SK-N-SH (cell line): ENCODE measurements around the gene UBXN1. TPM values are rescaled to one million over a fixed set of nuclear protein-coding genes. Genes with fewer than 3 reads are reported as not detected.

Experiments used
- CTCF ChIA-PET: fragments of 300-600, 350-600 bp; formaldehyde crosslinking; extraction: SDS; loops from one replicate; lab custom pipeline; 2021; lab: Yijun Ruan, JAX
- POLR2A ChIA-PET: fragments of 350-600 bp; sonication (Branson Sonifier 250); formaldehyde crosslinking; extraction: SDS; loops from one replicate; lab custom pipeline; 2020; ENCODE audit warnings: antibody characterized with exemption, inconsistent platforms; lab: Yijun Ruan, JAX
- DNase-seq: peaks from one replicate; pipeline ENCODE4 v3.0.0; 2012
- H2AFZ ChIP-seq: fragments of 200-600 bp; sonication (generic); 2 replicates; pipeline ENCODE4 v1.8.1; 2016; ENCODE audit warnings: antibody characterized with exemption, mild to moderate bottlenecking, low read depth
- H3F3A ChIP-seq: fragments of 200-600 bp; sonication (generic); replicated peaks from 2 replicates; pipeline ENCODE3; 2016; ENCODE audit warnings: antibody characterized with exemption, mild to moderate bottlenecking; ENCODE audit not compliant: insufficient read depth
- H3K27ac ChIP-seq, 2 experiments: fragments of 200-500 bp in 1 of 2; fragments of 200-600 bp in 1 of 2; sonication (Bioruptor generic) in 1 of 2; sonication (generic), shearing (Covaris generic) in 1 of 2; 2 replicates each; pipeline versions ENCODE4 v1.5.1 to v1.6.1; 2014 to 2016; ENCODE audit warnings: low read depth in 2 of 2, inconsistent platforms in 1 of 2, low read length in 1 of 2, mild to moderate bottlenecking in 1 of 2, mixed read lengths in 1 of 2
- H3K27me3 ChIP-seq: fragments of 200-600 bp; sonication (generic), shearing (Covaris generic); 2 replicates; pipeline ENCODE4 v1.6.1; 2016; ENCODE audit warnings: mixed run types; ENCODE audit not compliant: insufficient read depth
- H3K36me3 ChIP-seq, 2 experiments: fragments of 200-500 bp in 1 of 2; fragments of 200-600 bp in 1 of 2; sonication (Bioruptor generic) in 1 of 2; sonication (generic) in 1 of 2; replicated peaks in 1 of 2; 2 replicates each; pipeline versions ENCODE3 to v1.5.1; 2014 to 2016; ENCODE audit warnings: low read length in 1 of 2, mild to moderate bottlenecking in 1 of 2; ENCODE audit not compliant: insufficient read depth in 2 of 2, control insufficient read depth in 1 of 2
- H3K4me1 ChIP-seq, 2 experiments: fragments of 200-500 bp in 1 of 2; fragments of 200-600 bp in 1 of 2; sonication (Bioruptor generic) in 1 of 2; sonication (generic), shearing (Covaris generic) in 1 of 2; 2 replicates each; pipeline versions ENCODE4 v1.5.1 to v1.6.1; 2014 to 2016; ENCODE audit warnings: low read depth in 1 of 2, low read length in 1 of 2, mixed run types in 1 of 2; ENCODE audit not compliant: insufficient read depth in 2 of 2, control insufficient read depth in 1 of 2
- H3K4me2 ChIP-seq: fragments of 200-600 bp; sonication (generic), shearing (Covaris generic); 2 replicates; pipeline ENCODE4 v1.6.1; 2017; ENCODE audit warnings: mixed run types
- H3K4me3 ChIP-seq, 2 experiments: fragments of 200-500 bp in 1 of 2; fragments of 200-600 bp in 1 of 2; sonication (Bioruptor generic) in 1 of 2; sonication (generic), shearing (Covaris generic) in 1 of 2; 2 replicates each; pipeline versions ENCODE4 v1.5.1 to v1.8.1; 2014 to 2016; ENCODE audit warnings: low read depth in 2 of 2, inconsistent platforms in 1 of 2, low read length in 1 of 2, mild to moderate bottlenecking in 1 of 2, mixed read lengths in 1 of 2, moderate library complexity in 1 of 2
- H3K79me2 ChIP-seq: fragments of 200-600 bp; sonication (generic); 2 replicates; pipeline ENCODE4 v1.8.1; 2017; ENCODE audit warnings: mild to moderate bottlenecking; ENCODE audit not compliant: insufficient read depth
- H3K9ac ChIP-seq: fragments of 200-600 bp; sonication (generic); 2 replicates; pipeline ENCODE4 v1.6.1; 2017; ENCODE audit warnings: mixed run types
- H3K9me2 ChIP-seq: fragments of 200-600 bp; sonication (generic); 2 replicates; pipeline ENCODE4 v1.6.1; 2017; ENCODE audit warnings: mixed run types
- H3K9me3 ChIP-seq: fragments of 200-600 bp; sonication (generic); 2 replicates; pipeline ENCODE4 v1.6.1; 2017; ENCODE audit warnings: mixed run types, mild to moderate bottlenecking, moderate library complexity
- H4K20me1 ChIP-seq: fragments of 200-600 bp; sonication (generic); 2 replicates; pipeline ENCODE4 v1.6.1; 2017; ENCODE audit warnings: mild to moderate bottlenecking, mixed run types; ENCODE audit not compliant: insufficient read depth
- EZH2phosphoT487 ChIP-seq: fragments of 200-600 bp; sonication (generic); IDR thresholded peaks from 2 replicates; pipeline ENCODE4 v1.6.1; 2017; ENCODE audit warnings: low read depth, mixed run types, mild to moderate bottlenecking, antibody characterized with exemption, moderate library complexity, borderline replicate concordance
- FOSL2 ChIP-seq: IDR thresholded peaks from 2 replicates; pipeline ENCODE4 v1.4.0; 2012; ENCODE audit warnings: low read depth, mild to moderate bottlenecking, moderate library complexity, borderline replicate concordance
- FOXM1 ChIP-seq: IDR thresholded peaks from 2 replicates; pipeline ENCODE4 v1.4.0; 2012; ENCODE audit warnings: low read depth, mild to moderate bottlenecking
- GABPA ChIP-seq: IDR thresholded peaks from 2 replicates; pipeline ENCODE4 v1.4.0; 2012; ENCODE audit warnings: low read depth, mild to moderate bottlenecking
- JUND ChIP-seq: IDR thresholded peaks from 2 replicates; pipeline ENCODE4 v1.4.0; 2012
- MAX ChIP-seq: IDR thresholded peaks from 2 replicates; pipeline ENCODE4 v1.4.0; 2012; ENCODE audit warnings: low read depth
- NRF1 ChIP-seq: IDR thresholded peaks from 2 replicates; pipeline ENCODE4 v1.6.1; 2012; ENCODE audit warnings: low read depth, mild to moderate bottlenecking, low read length
- RCOR1 ChIP-seq: fragments of 150-350 bp; IDR thresholded peaks from 2 replicates; pipeline ENCODE4 v1.6.1; 2017; ENCODE audit warnings: antibody characterized with exemption, low read length
- RXRA ChIP-seq: IDR thresholded peaks from 2 replicates; pipeline ENCODE4 v1.4.0; 2012; ENCODE audit warnings: low read depth, mild to moderate bottlenecking, borderline replicate concordance
- TAF1 ChIP-seq: IDR thresholded peaks from 2 replicates; pipeline ENCODE4 v1.6.1; 2012; ENCODE audit warnings: low read depth, mild to moderate bottlenecking, low read length, moderate library complexity, borderline replicate concordance
- YY1 ChIP-seq: IDR thresholded peaks from 2 replicates; pipeline ENCODE4 v1.4.0; 2012; ENCODE audit warnings: low read depth, mild to moderate bottlenecking
- WGBS: methylation state at CpG from one replicate; pipeline ENCODE4 v1.1.6; 2017; ENCODE audit warnings: low lambda C conversion rate; 5-methylcytosine and 5-hydroxymethylcytosine counted together
- polyA plus RNA-seq, 3 experiments: library from polyadenylated mRNA; depleted of rRNA; stranded (reverse); fragments of >200 nt; gene quantifications; 2 replicates each; pipeline ENCODE4 v1.2.3, GENCODE V29; 2012
- TF ChIP-seq, protein P1 (sequence below): fragments of 150-350 bp; IDR thresholded peaks from 2 replicates; pipeline ENCODE4 v1.6.1; 2016; ENCODE audit warnings: mild to moderate bottlenecking, low read depth, low read length
- TF ChIP-seq, protein P2 (sequence below): IDR thresholded peaks from 2 replicates; pipeline ENCODE4; 2012
- TF ChIP-seq, protein P3 (sequence below): IDR thresholded peaks from 2 replicates; pipeline ENCODE4 v1.4.0; 2012; ENCODE audit warnings: low read depth, borderline replicate concordance

The UBXN1 gene
- polyA plus RNA-seq, 1 of the 3 experiments (the other 2 are of a cell fraction) = 256 TPM

- TF ChIP-seq, protein P1, sequence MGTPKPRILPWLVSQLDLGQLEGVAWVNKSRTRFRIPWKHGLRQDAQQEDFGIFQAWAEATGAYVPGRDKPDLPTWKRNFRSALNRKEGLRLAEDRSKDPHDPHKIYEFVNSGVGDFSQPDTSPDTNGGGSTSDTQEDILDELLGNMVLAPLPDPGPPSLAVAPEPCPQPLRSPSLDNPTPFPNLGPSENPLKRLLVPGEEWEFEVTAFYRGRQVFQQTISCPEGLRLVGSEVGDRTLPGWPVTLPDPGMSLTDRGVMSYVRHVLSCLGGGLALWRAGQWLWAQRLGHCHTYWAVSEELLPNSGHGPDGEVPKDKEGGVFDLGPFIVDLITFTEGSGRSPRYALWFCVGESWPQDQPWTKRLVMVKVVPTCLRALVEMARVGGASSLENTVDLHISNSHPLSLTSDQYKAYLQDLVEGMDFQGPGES = no peak
- TF ChIP-seq YY1 (no peak), EZH2phosphoT487 (no peak), FOSL2 (no peak)
Observed at GRCh38 chr11:62680825-62681240, 2.0 kb upstream of the UBXN1 start (continued).

DNA sequence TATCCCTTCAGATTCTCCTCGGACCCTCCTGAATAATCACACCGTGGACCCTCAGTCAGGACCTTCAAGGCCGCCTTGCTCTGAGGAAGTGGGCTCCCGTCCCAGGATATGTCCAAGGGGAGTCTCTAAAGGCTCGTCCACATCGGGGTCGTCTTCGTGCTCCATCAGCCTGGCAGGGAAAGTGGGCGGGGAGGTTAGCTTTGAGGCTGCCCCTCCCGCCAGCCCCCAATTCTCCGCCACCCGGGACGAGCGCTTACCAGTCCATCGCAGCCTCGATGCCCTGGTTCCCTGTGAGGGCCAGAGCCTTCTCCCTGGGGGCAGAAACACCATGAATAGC is 472 bp downstream of the UBXN1 start:
- H3K4me1 ChIP-seq = peaks cover 11 to 15% of the 10 kb centered on the region in 2 experiments; a peak in 3 of 4 replicates
- CTCF ChIA-PET = interaction anchor here (3.3 to 3.7 kb wide), 2 partner anchors 14 to 16 kb away, joined by 14 to 31 read pairs; no protein-coding TSS in a partner anchor
- POLR2A ChIA-PET = interaction anchor here (1.3 kb wide), 1 partner anchor 13 kb away, joined by 9 read pairs; the partner anchor contains the start of genes C11orf98 and CSKMT
- peaks cover 19 to 26% of the 10 kb centered on the region in 2 experiments for H3K36me3 ChIP-seq
- H2AFZ ChIP-seq = peak overlapping the region; percentile 82; the same call in 1 of the 2 replicates
- H3K27ac ChIP-seq = peak overlapping the region in 1 of 2 experiments; percentile 70; a peak in 2 of 4 replicates
- H3K9ac ChIP-seq = peak overlapping the region; percentile 96
- no peak for TF ChIP-seq FOXM1
- no peak for TF ChIP-seq GABPA
- TF ChIP-seq RCOR1 = no peak
- TF ChIP-seq, protein P2, sequence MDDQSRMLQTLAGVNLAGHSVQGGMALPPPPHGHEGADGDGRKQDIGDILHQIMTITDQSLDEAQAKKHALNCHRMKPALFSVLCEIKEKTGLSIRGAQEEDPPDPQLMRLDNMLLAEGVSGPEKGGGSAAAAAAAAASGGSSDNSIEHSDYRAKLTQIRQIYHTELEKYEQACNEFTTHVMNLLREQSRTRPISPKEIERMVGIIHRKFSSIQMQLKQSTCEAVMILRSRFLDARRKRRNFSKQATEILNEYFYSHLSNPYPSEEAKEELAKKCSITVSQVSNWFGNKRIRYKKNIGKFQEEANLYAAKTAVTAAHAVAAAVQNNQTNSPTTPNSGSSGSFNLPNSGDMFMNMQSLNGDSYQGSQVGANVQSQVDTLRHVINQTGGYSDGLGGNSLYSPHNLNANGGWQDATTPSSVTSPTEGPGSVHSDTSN = no peak
- TF ChIP-seq, protein P3, sequence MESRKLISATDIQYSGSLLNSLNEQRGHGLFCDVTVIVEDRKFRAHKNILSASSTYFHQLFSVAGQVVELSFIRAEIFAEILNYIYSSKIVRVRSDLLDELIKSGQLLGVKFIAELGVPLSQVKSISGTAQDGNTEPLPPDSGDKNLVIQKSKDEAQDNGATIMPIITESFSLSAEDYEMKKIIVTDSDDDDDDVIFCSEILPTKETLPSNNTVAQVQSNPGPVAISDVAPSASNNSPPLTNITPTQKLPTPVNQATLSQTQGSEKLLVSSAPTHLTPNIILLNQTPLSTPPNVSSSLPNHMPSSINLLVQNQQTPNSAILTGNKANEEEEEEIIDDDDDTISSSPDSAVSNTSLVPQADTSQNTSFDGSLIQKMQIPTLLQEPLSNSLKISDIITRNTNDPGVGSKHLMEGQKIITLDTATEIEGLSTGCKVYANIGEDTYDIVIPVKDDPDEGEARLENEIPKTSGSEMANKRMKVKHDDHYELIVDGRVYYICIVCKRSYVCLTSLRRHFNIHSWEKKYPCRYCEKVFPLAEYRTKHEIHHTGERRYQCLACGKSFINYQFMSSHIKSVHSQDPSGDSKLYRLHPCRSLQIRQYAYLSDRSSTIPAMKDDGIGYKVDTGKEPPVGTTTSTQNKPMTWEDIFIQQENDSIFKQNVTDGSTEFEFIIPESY = no peak
- no peak for TF ChIP-seq RXRA
- no peak for TF ChIP-seq FOSL2
- no peak for TF ChIP-seq MAX
- TF ChIP-seq, protein P1 = no peak
- TF ChIP-seq NRF1 = no peak
- no peak for TF ChIP-seq EZH2phosphoT487
- TF ChIP-seq TAF1 = no peak
- no peak for TF ChIP-seq JUND
- no peaks in the 10 kb centered on the region for H3K9me3 ChIP-seq
- peaks cover 38% of the 10 kb centered on the region for H3F3A ChIP-seq
- no peaks in the 10 kb centered on the region for H3K9me2 ChIP-seq
- 2% methylated on average over 8 of the region's 16 CpGs for WGBS
- DNase-seq = no peak
- H3K27me3 ChIP-seq = no peaks in the 10 kb centered on the region
- peak overlapping the region; percentile 79 to 98 for H3K4me3 ChIP-seq
- H4K20me1 ChIP-seq = no peaks in the 10 kb centered on the region
- H3K79me2 ChIP-seq = peaks cover 55% of the 10 kb centered on the region
- peak overlapping the region; percentile 96 for H3K4me2 ChIP-seq
